SIG-M5 treated with dmso at 0.1 percent for 504 hours (cell line): ENCODE results near the gene IRAK2.
A peak's percentile ranks its signal among the peaks of the same experiment; 100 is the strongest.
"Not testable (repeated sequence)": the region's sequence is repeated elsewhere in the genome, so short reads cannot be mapped to it uniquely, and the experiment has no call there.

Experiments used
- DNase-seq: peaks from one replicate; lab custom pipeline; 2025; ENCODE audit not compliant: unreplicated experiment; lab: John Stamatoyannopoulos, UW

Gene IRAK2

GRCh38 chr3:10248984-10249748 is 84.4 kb downstream of the IRAK2 start:
- DNase-seq = peak; percentile 47

- DNase-seq = no peak
Measured at GRCh38 chr3:10249833-10250232, 85.1 kb downstream of the IRAK2 start.

GRCh38 chr3:10251006-10251405 is 86.3 kb downstream of the IRAK2 start:
- DNase-seq = no peak

GRCh38 chr3:10253731-10254130 is 89.0 kb downstream of the IRAK2 start:
- no peak for DNase-seq

GRCh38 chr3:10255835-10256234 is 91.1 kb downstream of the IRAK2 start:
- no peak for DNase-seq

GRCh38 chr3:10259036-10259435 is 94.3 kb downstream of the IRAK2 start:
- no peak for DNase-seq

GRCh38 chr3:10259798-10260197 is 95.1 kb downstream of the IRAK2 start:
- DNase-seq = no peak

GRCh38 chr3:10260211-10260701 is 95.5 kb downstream of the IRAK2 start:
- no peak for DNase-seq

GRCh38 chr3:10262027-10262426 is 97.3 kb downstream of the IRAK2 start:
- no peak for DNase-seq

- DNase-seq = peak; percentile 51
Measured at GRCh38 chr3:10263646-10264363, 99.1 kb downstream of the IRAK2 start.

GRCh38 chr3:10265833-10266232 is 101.1 kb downstream of the IRAK2 start:
- no peak for DNase-seq

GRCh38 chr3:10266936-10267335 is 102.2 kb downstream of the IRAK2 start:
- not testable (repeated sequence) for DNase-seq

GRCh38 chr3:10268116-10268515 is 103.4 kb downstream of the IRAK2 start:
- no peak for DNase-seq

GRCh38 chr3:10268930-10269329 is 104.2 kb downstream of the IRAK2 start:
- DNase-seq = no peak

- no peak for DNase-seq
Measured at GRCh38 chr3:10269443-10269842, 104.7 kb downstream of the IRAK2 start.

GRCh38 chr3:10272476-10272875 is 107.8 kb downstream of the IRAK2 start:
- DNase-seq = not testable (repeated sequence)

GRCh38 chr3:10272977-10273376 is 108.3 kb downstream of the IRAK2 start:
- no peak for DNase-seq

- DNase-seq = no peak
Measured at GRCh38 chr3:10273702-10274305, 109.1 kb downstream of the IRAK2 start.

GRCh38 chr3:10274601-10275000 is 109.9 kb downstream of the IRAK2 start:
- no peak for DNase-seq

GRCh38 chr3:10277115-10277625 is 112.5 kb downstream of the IRAK2 start:
- no peak for DNase-seq

- DNase-seq = no peak
Measured at GRCh38 chr3:10278501-10278900, 113.8 kb downstream of the IRAK2 start.
